PC-9 (cell line): ENCODE results near the gene HEXIM1. TPM values are rescaled to one million over a fixed set of nuclear protein-coding genes. Genes with fewer than 3 reads are reported as not detected.
A peak's percentile ranks its signal among the peaks of the same experiment; 100 is the strongest.

ENCODE experiments used
- BruUV-seq: library from RNA; stranded (reverse); fragments of 400-500 nt; replicated peaks from 2 replicates; lab custom pipeline; 2021; lab: Mats Ljungman, UMichigan
- CTCF ChIA-PET: fragments of 300-600 bp; sonication (Branson Sonifier 250); formaldehyde crosslinking; loops from one replicate; lab custom pipeline; 2022; ENCODE audit warnings: antibody characterized with exemption; lab: Charles Lee
- POLR2A ChIA-PET: fragments of 300-600 bp; sonication (Branson Sonifier 250); formaldehyde crosslinking; loops from one replicate; lab custom pipeline; 2022; ENCODE audit warnings: antibody characterized with exemption; ENCODE audit not compliant: unreplicated experiment; lab: Charles Lee
- DNase-seq, 2 experiments: peaks; one replicate each; pipeline versions ENCODE4 v3.0.0 to v3.0.0-alpha.2; 2015 to 2022; ENCODE audit warnings: mixed read lengths in 1 of 2
- H2AFZ ChIP-seq: fragments of 200-600 bp; sonication (generic); 2 replicates; pipeline ENCODE4 v1.8.1; 2017; ENCODE audit warnings: antibody characterized with exemption
- H3F3A ChIP-seq: fragments of 200-600 bp; sonication (generic); 2 replicates; pipeline ENCODE4 v1.8.1; 2017; ENCODE audit warnings: antibody characterized with exemption, mild to moderate bottlenecking, low read depth; ENCODE audit not compliant: insufficient read depth
- H3K27ac ChIP-seq: fragments of 200-600 bp; sonication (generic); 2 replicates; pipeline ENCODE4 v1.6.1; 2016; ENCODE audit warnings: mixed run types
- H3K27me3 ChIP-seq: fragments of 200-600 bp; sonication (generic); 2 replicates; pipeline ENCODE4 v1.6.1; 2016; ENCODE audit warnings: low read depth, mixed run types; ENCODE audit not compliant: insufficient read depth
- H3K36me3 ChIP-seq: fragments of 200-600 bp; sonication (generic); 2 replicates; pipeline ENCODE4 v1.6.1; 2016; ENCODE audit warnings: low read depth, mixed run types
- H3K4me1 ChIP-seq: fragments of 200-600 bp; sonication (generic); replicated peaks from 2 replicates; pipeline ENCODE4 v1.6.1; 2016; ENCODE audit warnings: mixed run types; ENCODE audit not compliant: insufficient read depth
- H3K4me2 ChIP-seq: fragments of 200-600 bp; sonication (generic); 2 replicates; pipeline ENCODE4 v1.6.1; 2017; ENCODE audit warnings: mixed run types
- H3K4me3 ChIP-seq: fragments of 200-600 bp; sonication (generic); 2 replicates; pipeline ENCODE4 v1.6.1; 2016; ENCODE audit warnings: mixed run types
- H3K79me2 ChIP-seq: fragments of 200-600 bp; sonication (generic); 2 replicates; pipeline ENCODE4 v1.6.1; 2017; ENCODE audit warnings: low read depth, mixed run types
- H3K9me2 ChIP-seq: fragments of 200-600 bp; sonication (generic); 2 replicates; pipeline ENCODE4 v1.8.1; 2017; ENCODE audit warnings: mild to moderate bottlenecking; ENCODE audit not compliant: insufficient read depth
- H3K9me3 ChIP-seq: fragments of 200-600 bp; sonication (generic); 2 replicates; pipeline ENCODE4 v1.8.1; 2016; ENCODE audit warnings: low read depth; ENCODE audit not compliant: insufficient read depth
- H4K20me1 ChIP-seq: fragments of 200-600 bp; sonication (generic); 2 replicates; pipeline ENCODE4 v1.8.1; 2017; ENCODE audit not compliant: insufficient read depth
- CTCF ChIP-seq: fragments of 200-600 bp; sonication (generic); conservative IDR thresholded peaks from 2 replicates; pipeline ENCODE4 v1.6.1; 2017; ENCODE audit warnings: mixed run types, antibody characterized with exemption, mild to moderate bottlenecking, moderate library complexity
- EZH2 ChIP-seq: fragments of 200-600 bp; sonication (generic); IDR thresholded peaks from 2 replicates; pipeline ENCODE4 v1.8.0; 2017; ENCODE audit warnings: antibody characterized with exemption, low read depth
- intact Hi-C: fragments of 100-400 bp; cut with micrococcal nuclease; formaldehyde crosslinking; loops from one replicate; pipeline ENCODE4 v1.10.0; 2022; ENCODE audit not compliant: unreplicated experiment
- total RNA-seq: library from RNA; stranded (reverse); gene quantifications from 2 replicates; pipeline ENCODE4 v1.2.3, GENCODE V29; 2021

Gene HEXIM1
- total RNA-seq, 1 experiment from 2014 or later = 64.9 TPM

- Histone ChIP-seq H3K79me2 (peaks cover 11% of the 10 kb centered on the region; the same call in 1 of the 2 replicates), H3K4me3 (peak overlapping the region; percentile 70), H3K4me2 (peak overlapping the region; percentile 99), H3K27me3 (no peaks in the 10 kb centered on the region), H3F3A (peaks cover 27% of the 10 kb centered on the region), H2AFZ (peak overlapping the region; percentile 78), H3K27ac (no peak overlapping the region), H3K9me2 (no peaks in the 10 kb centered on the region), H3K36me3 (no peaks in the 10 kb centered on the region), H4K20me1 (no peaks in the 10 kb centered on the region), H3K9me3 (no peaks in the 10 kb centered on the region), H3K4me1 (peaks cover 14% of the 10 kb centered on the region)
- ChIA-PET CTCF (interaction anchor here (0.5 to 2.0 kb wide), 31 partner anchors 8 to 695 kb away, joined by 3 to 46 read pairs (median 6); partner anchors contain the start of genes EFTUD2, HEXIM1 and HEXIM2), POLR2A (interaction anchor here (0.5 to 0.7 kb wide), 3 partner anchors 39 to 504 kb away, joined by 3 to 9 read pairs (median 4); no protein-coding TSS in a partner anchor)
- BruUV-seq = TSS peak; percentile 31
- no peak for DNase-seq
- no peak for TF ChIP-seq CTCF
- intact Hi-C loops = loop anchor here (1.0 to 10.0 kb wide), 4 partner anchors 62 to 249 kb away; partner anchors contain the start of gene MAP3K14
These were observed 12.1 kb upstream of the HEXIM1 start for GRCh38 chr17:45135978-45136791.

DNA sequence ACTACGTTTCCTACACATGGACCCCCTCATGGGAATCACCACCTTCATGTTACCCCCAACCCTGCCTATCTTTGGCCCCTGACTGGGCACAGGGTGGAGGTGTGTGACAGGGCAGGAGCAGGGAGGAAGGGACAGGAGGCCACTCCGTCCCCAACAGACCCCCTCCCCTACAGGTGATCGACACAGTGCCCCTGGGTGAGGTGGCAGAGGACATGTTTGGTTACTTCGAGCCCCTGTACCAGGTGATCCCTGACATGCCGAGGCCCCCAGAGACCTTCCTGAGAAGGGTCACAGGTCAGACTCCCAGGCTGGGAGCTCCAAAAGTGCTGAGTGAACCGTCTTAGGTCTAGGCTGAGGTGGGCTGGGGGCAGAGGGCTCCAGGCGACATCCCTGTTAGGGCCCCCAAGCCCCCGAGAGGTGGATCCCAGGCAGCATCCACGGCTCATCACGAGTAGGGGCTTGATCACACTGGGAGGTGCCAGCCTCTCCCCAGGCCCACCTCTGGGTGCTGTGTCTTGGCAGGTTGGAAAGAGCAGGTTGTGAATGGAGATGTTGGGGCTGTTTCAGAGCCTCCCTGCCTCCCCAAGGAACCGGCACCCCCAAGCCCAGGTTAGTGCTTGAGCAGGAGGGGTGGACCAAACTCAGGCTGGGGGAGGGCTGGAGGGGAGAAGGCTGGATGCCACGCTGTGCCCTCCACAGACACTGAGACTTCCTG is 11.3 kb upstream of the HEXIM1 start:
- Histone ChIP-seq H3K9me3 (no peaks in the 10 kb centered on the region), H3K36me3 (no peaks in the 10 kb centered on the region), H3K79me2 (peaks cover 8% of the 10 kb centered on the region; the same call in 1 of the 2 replicates), H3K27ac (no peak overlapping the region), H3K27me3 (no peaks in the 10 kb centered on the region), H2AFZ (no peak overlapping the region), H3F3A (peaks cover 30% of the 10 kb centered on the region; the same call in 1 of the 2 replicates), H3K4me3 (no peak overlapping the region), H4K20me1 (no peaks in the 10 kb centered on the region), H3K4me1 (peaks cover 8% of the 10 kb centered on the region), H3K9me2 (no peaks in the 10 kb centered on the region), H3K4me2 (no peak overlapping the region)
- intact Hi-C loops = loop anchor here (10.0 kb wide), 1 partner anchor 178 kb away; the partner anchor contains the start of gene MAP3K14
- no TSS peak for BruUV-seq
- no peak for DNase-seq
- ChIA-PET CTCF (interaction anchor here (0.6 kb wide), 1 partner anchor 34 kb away, joined by 4 read pairs; no protein-coding TSS in a partner anchor), POLR2A (no interaction called here)
- no peak for TF ChIP-seq CTCF
- TF ChIP-seq EZH2 = no peak
